Natural killer cell (primary cell): ENCODE results near the gene FOXO1. TPM values are rescaled to one million over a fixed set of nuclear protein-coding genes. Genes with fewer than 3 reads are reported as not detected.

ENCODE experiments used
- ATAC-seq, 3 donors: fragments of 150-1000 bp in 2 of 3; fragments of 200-7000 bp in 1 of 3; cut with Tn5 transposase; 1 replicate in 1 of 3; 2 replicates in 2 of 3; pipeline ENCODE4 v1.10.0; 2021; ENCODE audit warnings: mild to moderate bottlenecking in 2 of 3, moderate library complexity in 2 of 3
- DNase-seq, 2 donors: peaks; one replicate each; pipeline versions ENCODE4 v3.0.0 to v3.0.0-alpha.2; 2013 to 2021; ENCODE audit warnings: mixed read lengths in 1 of 2
- H3K27ac ChIP-seq: one replicate; pipeline ENCODE4 v1.5.1; 2013; ENCODE audit warnings: mild to moderate bottlenecking, low read length
- H3K27me3 ChIP-seq: one replicate; pipeline ENCODE4 v1.6.1; 2013; ENCODE audit warnings: low read length; ENCODE audit not compliant: control insufficient read depth, insufficient read depth
- H3K36me3 ChIP-seq: one replicate; pipeline ENCODE4 v1.6.1; 2013; ENCODE audit warnings: low read length; ENCODE audit not compliant: control insufficient read depth, insufficient read depth
- H3K4me1 ChIP-seq: one replicate; pipeline ENCODE4 v1.6.1; 2013; ENCODE audit warnings: low read length; ENCODE audit not compliant: control insufficient read depth, insufficient read depth
- H3K4me3 ChIP-seq: one replicate; pipeline ENCODE4 v1.5.1; 2013; ENCODE audit warnings: low read length
- H3K9me3 ChIP-seq: one replicate; pipeline ENCODE4 v1.6.1; 2013; ENCODE audit warnings: low read length; ENCODE audit not compliant: control insufficient read depth, insufficient read depth
- H3K27ac Mint-ChIP-seq, 2 donors: one replicate each; pipeline ENCODE4 v1.8.0; 2022; ENCODE audit warnings: mild to moderate bottlenecking in 2 of 2, mixed read lengths in 2 of 2, moderate library complexity in 1 of 2
- H3K27me3 Mint-ChIP-seq, 2 donors: one replicate each; pipeline ENCODE4 v1.8.0; 2022; ENCODE audit warnings: low read depth in 2 of 2, mixed read lengths in 2 of 2
- H3K36me3 Mint-ChIP-seq: one replicate; pipeline ENCODE4 v1.8.0; 2022; ENCODE audit warnings: mixed read lengths
- H3K4me1 Mint-ChIP-seq, 2 donors: one replicate each; pipeline ENCODE4 v1.8.0; 2022; ENCODE audit warnings: mixed read lengths in 2 of 2
- H3K4me3 Mint-ChIP-seq: one replicate; pipeline ENCODE4 v1.8.0; 2022; ENCODE audit warnings: mild to moderate bottlenecking, moderate library complexity, mixed read lengths
- H3K9me3 Mint-ChIP-seq, 2 donors: one replicate each; pipeline ENCODE4 v1.8.0; 2022; ENCODE audit warnings: mixed read lengths in 2 of 2
- WGBS: methylation state at CpG from one replicate; pipeline ENCODE4 v1.1.7; 2013; ENCODE audit warnings: missing lambda C conversion rate; ENCODE audit not compliant: insufficient coverage; 5-methylcytosine and 5-hydroxymethylcytosine counted together
- intact Hi-C: fragments of 100-400 bp; cut with micrococcal nuclease; formaldehyde crosslinking; loops from one replicate; pipeline ENCODE4 v1.14.2; 2022
- total RNA-seq, 4 donors: library from RNA; stranded (reverse); fragments of 120-200 nt in 1 of 4; gene quantifications; one replicate each; pipeline versions ENCODE4 v1.2.3 to v1.2.4, GENCODE V29; 2013 to 2022
- TF ChIP-seq, protein P1 (sequence below): fragments of 200-600 bp; IDR thresholded peaks from one replicate; pipeline ENCODE4 v1.8.0; 2022; ENCODE audit warnings: antibody characterized with exemption

FOXO1 gene
- total RNA-seq, 3 donors from 2014 or later (not counting 1 experiment from before 2014, with no cell fraction given): 23.9 to 29.8 (median 27.6) TPM

DNA sequence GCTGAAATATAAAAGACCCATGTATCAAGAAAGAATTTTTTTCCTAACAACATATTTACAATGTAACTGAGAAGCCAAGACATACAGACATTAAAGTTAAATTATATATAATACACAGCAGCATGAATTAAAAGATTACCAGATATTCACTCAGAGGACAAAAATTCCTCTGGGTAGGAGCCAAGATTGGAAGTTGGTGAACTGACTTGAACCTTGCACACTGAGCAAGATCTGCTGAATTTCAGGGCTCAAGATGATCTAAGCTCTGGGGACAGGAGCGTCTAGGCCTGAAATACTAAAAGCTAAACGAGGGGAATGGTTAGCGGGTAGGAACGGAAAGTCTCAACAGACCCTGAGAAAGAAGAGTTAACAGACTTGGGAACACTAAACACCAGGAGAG is 8.5 kb downstream of the FOXO1 start:
- 94% methylated on average over 4 of the region's 4 CpGs for WGBS
- Mint-ChIP-seq H3K27ac (no peak overlapping the region), H3K36me3 (no peaks in the 10 kb centered on the region), H3K9me3 (no peaks in the 10 kb centered on the region), H3K4me1 (peaks cover 34 to 40% of the 10 kb centered on the region in 2 donors), H3K27me3 (no peaks in the 10 kb centered on the region), H3K4me3 (no peak overlapping the region)
- TF ChIP-seq, protein P1, sequence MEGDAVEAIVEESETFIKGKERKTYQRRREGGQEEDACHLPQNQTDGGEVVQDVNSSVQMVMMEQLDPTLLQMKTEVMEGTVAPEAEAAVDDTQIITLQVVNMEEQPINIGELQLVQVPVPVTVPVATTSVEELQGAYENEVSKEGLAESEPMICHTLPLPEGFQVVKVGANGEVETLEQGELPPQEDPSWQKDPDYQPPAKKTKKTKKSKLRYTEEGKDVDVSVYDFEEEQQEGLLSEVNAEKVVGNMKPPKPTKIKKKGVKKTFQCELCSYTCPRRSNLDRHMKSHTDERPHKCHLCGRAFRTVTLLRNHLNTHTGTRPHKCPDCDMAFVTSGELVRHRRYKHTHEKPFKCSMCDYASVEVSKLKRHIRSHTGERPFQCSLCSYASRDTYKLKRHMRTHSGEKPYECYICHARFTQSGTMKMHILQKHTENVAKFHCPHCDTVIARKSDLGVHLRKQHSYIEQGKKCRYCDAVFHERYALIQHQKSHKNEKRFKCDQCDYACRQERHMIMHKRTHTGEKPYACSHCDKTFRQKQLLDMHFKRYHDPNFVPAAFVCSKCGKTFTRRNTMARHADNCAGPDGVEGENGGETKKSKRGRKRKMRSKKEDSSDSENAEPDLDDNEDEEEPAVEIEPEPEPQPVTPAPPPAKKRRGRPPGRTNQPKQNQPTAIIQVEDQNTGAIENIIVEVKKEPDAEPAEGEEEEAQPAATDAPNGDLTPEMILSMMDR: no peak
- intact Hi-C loops: no loop called here
- Histone ChIP-seq H3K4me1 (peaks cover 15% of the 10 kb centered on the region), H3K4me3 (no peak overlapping the region), H3K27ac (no peak overlapping the region), H3K27me3 (no peaks in the 10 kb centered on the region), H3K9me3 (no peaks in the 10 kb centered on the region), H3K36me3 (no peaks in the 10 kb centered on the region)
- ATAC-seq (no peak), DNase-seq (no peak)

DNA sequence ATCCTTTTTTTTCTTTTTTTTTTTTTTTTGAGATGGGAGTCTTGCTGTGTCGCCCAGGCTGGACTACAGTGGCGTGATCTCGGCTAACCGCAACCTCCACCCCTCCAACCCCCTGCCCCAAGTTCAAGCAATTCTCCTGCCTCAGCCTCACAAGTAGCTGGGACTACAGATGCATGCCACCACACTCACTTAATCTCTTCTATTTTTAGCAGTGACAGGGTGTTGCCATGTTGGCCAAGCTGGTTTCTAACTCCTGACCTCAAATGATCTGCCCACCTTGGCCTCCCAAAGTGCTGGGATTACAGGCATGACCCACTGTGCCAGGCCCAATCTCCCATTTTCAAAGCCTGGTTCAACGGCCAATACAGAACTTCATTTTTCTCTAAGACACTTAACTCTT is 9.1 kb downstream of the FOXO1 start:
- TF ChIP-seq, protein P1: no peak
- intact Hi-C loops: no loop called here
- H3K36me3 Mint-ChIP-seq: no peaks in the 10 kb centered on the region
- no peaks in the 10 kb centered on the region for H3K27me3 Mint-ChIP-seq
- Histone ChIP-seq H3K27ac (no peak overlapping the region), H3K36me3 (no peaks in the 10 kb centered on the region), H3K4me3 (no peak overlapping the region), H3K4me1 (peaks cover 17% of the 10 kb centered on the region), H3K9me3 (no peaks in the 10 kb centered on the region), H3K27me3 (no peaks in the 10 kb centered on the region)
- DNase-seq: no peak
- no peak for ATAC-seq
- no peak overlapping the region for H3K4me3 Mint-ChIP-seq
- H3K27ac Mint-ChIP-seq: no peak overlapping the region
- H3K4me1 Mint-ChIP-seq: peaks cover 36 to 41% of the 10 kb centered on the region in 2 donors
- no peaks in the 10 kb centered on the region for H3K9me3 Mint-ChIP-seq
- WGBS: 95% methylated on average over 5 of the region's 5 CpGs

DNA sequence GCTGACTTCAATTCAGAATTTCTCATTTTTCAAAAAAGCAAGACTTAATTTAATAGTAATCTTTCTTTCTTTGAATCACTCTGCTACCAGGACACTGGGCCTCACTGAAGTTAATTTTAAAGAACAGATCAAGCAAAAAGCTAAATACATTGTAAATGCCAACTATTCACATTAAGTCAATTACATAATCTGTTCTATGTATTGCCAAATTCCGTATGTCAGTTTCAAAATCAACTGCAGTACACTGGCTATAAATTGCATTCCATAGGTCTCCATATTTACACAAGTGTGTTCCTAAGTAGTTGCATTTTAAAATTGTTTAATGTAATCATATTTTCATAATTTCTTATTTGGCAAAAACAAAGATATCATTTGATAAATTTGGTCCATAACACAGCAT is 10.1 kb downstream of the FOXO1 start:
- no peak overlapping the region for H3K27ac ChIP-seq
- Mint-ChIP-seq H3K9me3 (no peaks in the 10 kb centered on the region), H3K4me1 (peaks cover 38 to 47% of the 10 kb centered on the region in 2 donors), H3K27me3 (no peaks in the 10 kb centered on the region), H3K27ac (no peak overlapping the region), H3K4me3 (no peak overlapping the region), H3K36me3 (no peaks in the 10 kb centered on the region)
- no peak for ATAC-seq
- peaks cover 17% of the 10 kb centered on the region for H3K4me1 ChIP-seq
- TF ChIP-seq, protein P1: no peak
- H3K4me3 ChIP-seq: no peak overlapping the region
- WGBS: 100% methylated on average over 1 of the region's 1 CpG
- intact Hi-C loops: no loop called here
- no peaks in the 10 kb centered on the region for H3K27me3 ChIP-seq
- H3K9me3 ChIP-seq: no peaks in the 10 kb centered on the region
- no peak for DNase-seq
- H3K36me3 ChIP-seq: no peaks in the 10 kb centered on the region
